K562 (cell line): ENCODE data around the gene TK1. TPM values are rescaled to one million over a fixed set of nuclear protein-coding genes. Genes with fewer than 3 reads are reported as not detected.

Experiments
- CHD4 ChIP-seq: fragments of 200-600 bp; sonication (generic); IDR thresholded peaks from 3 replicates; pipeline ENCODE4 v1.6.1; 2012; ENCODE audit warnings: low read depth, mild to moderate bottlenecking, mixed read lengths, low read length, inconsistent platforms; ENCODE audit not compliant: insufficient read depth, insufficient replicate concordance, poor library complexity, severe bottlenecking
- HDGF ChIP-seq: fragments of 450-650 bp; IDR thresholded peaks from 2 replicates; pipeline ENCODE4 v1.6.1; 2016
- NFE2 ChIP-seq: IDR thresholded peaks from 2 replicates; pipeline ENCODE4 v1.6.1; 2014; ENCODE audit warnings: antibody characterized with exemption, low read depth
- NONO ChIP-seq, 2 experiments: fragments of 200-400 bp in 1 of 2; fragments of 450-650 bp in 1 of 2; formaldehyde crosslinking in 1 of 2; IDR thresholded peaks; 2 replicates each; pipeline ENCODE4 v1.6.1; 2017; ENCODE audit warnings: low read depth in 2 of 2, mild to moderate bottlenecking in 2 of 2, moderate library complexity in 2 of 2, low read length in 1 of 2
- RBM25 ChIP-seq: fragments of 200-400 bp; formaldehyde crosslinking; IDR thresholded peaks from 2 replicates; pipeline ENCODE4 v1.6.1; 2018; ENCODE audit warnings: low read length, low read depth, moderate library complexity; ENCODE audit not compliant: severe bottlenecking
- ZC3H4 ChIP-seq: sonication (generic); formaldehyde crosslinking; IDR thresholded peaks from 2 replicates; pipeline ENCODE4 v1.9.0; 2021; ENCODE audit warnings: missing genetic modification reagents, borderline replicate concordance
- ZNF175 ChIP-seq: fragments of 200-800 bp; sonication (Bioruptor generic); IDR thresholded peaks from 2 replicates; pipeline ENCODE4 v1.6.1; 2016; ENCODE audit warnings: low read depth, mild to moderate bottlenecking, missing genetic modification characterization, missing compliant biosample characterization
- polyA plus RNA-seq, 8 experiments: library from polyadenylated mRNA; depleted of rRNA in 4 of 8; stranded (reverse) in 5 of 8; unstranded in 3 of 8; fragments of >200 nt; fragmentation: Nextera tagmentation in 2 of 8; fragmentation: Illumina TruSeq in 1 of 8; extraction: Ambion mirVana in 2 of 8; extraction: Trizol in 1 of 8; gene quantifications; 2 replicates each; pipeline versions ENCODE4 v1.2.1 to v1.2.3, GENCODE V29; 2011 to 2014; ENCODE audit warnings: inconsistent platforms in 1 of 8, missing spikeins in 1 of 8
- total RNA-seq, 7 experiments: library from RNA; depleted of rRNA in 6 of 7; stranded (reverse); fragments of >200 nt in 6 of 7; fragmentation: Illumina TruSeq in 2 of 7; extraction: Trizol in 2 of 7; gene quantifications; 2 replicates each; pipeline versions ENCODE4 v1.2.1 to v1.2.3, GENCODE V29; 2011 to 2021; ENCODE audit warnings: low replicate concordance in 1 of 7
- TF ChIP-seq, protein P1 (sequence below), 2 experiments: fragments of 450-650 bp; formaldehyde crosslinking in 1 of 2; IDR thresholded peaks; 2 replicates each; pipeline versions ENCODE4 v1.4.0 to v1.6.1; 2014 to 2020; ENCODE audit warnings: mild to moderate bottlenecking in 2 of 2, borderline replicate concordance in 1 of 2, low read depth in 1 of 2
- TF ChIP-seq, protein P2 (sequence below): sonication (generic); formaldehyde crosslinking; IDR thresholded peaks from 2 replicates; pipeline ENCODE4 v1.9.0; 2022; ENCODE audit warnings: mild to moderate bottlenecking, missing genetic modification reagents
- TF ChIP-seq, protein P3 (sequence below): fragments of 450-650 bp; IDR thresholded peaks from 2 replicates; pipeline ENCODE4 v1.6.1; 2017; ENCODE audit warnings: mild to moderate bottlenecking, moderate library complexity
- TF ChIP-seq, protein P4 (sequence below): IDR thresholded peaks from 3 replicates; pipeline ENCODE4 v1.6.1; 2011; ENCODE audit warnings: borderline replicate concordance, mild to moderate bottlenecking; ENCODE audit not compliant: insufficient read length, insufficient read depth
- TF ChIP-seq, protein P5 (sequence below): sonication (generic); formaldehyde crosslinking; IDR thresholded peaks from 2 replicates; pipeline ENCODE4 v1.9.0; 2022; ENCODE audit warnings: mild to moderate bottlenecking, missing genetic modification reagents

Gene TK1
- total and polyA plus RNA-seq, 9 of the 15 experiments (the other 6 are each of a cell fraction or from before 2014, with no cell fraction given), result 8.4 to 280 (median 103) TPM

DNA sequence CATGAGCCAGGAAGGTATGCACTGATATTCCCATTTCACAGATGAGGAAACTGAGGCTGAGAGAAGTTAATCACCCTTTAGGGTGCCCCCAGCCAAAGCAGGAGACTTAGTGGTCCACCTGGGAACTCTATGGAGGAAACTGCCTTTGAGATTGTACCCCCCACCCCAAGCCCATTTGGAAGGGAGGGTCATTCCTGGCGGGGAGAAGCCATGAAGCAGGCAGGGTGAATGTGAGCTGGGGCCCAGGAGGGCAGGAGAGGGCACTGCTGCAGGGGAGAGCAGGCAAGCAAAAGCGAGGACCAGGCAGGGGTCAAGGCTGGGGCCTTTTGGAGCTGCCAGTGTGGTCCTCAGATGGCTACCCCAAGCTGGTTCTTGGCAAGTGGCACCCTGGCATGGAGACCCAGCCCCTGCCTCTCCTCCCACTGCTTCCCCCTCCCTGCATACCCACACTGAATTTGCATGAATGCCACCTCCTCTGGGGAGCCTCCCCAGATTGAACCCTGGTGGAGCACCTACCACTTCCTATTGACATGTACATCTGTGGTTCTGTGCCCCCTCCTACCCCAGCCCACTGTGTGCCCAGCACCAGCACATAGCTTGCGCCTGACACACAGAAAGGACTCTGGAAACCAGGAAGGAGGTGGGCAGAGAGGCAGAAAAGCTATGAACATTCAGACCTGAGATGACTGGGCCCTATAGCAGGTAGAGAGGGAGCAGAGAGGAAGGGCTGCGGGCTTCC lies 57.3 kb downstream of the TK1 start (continued):
- TF ChIP-seq NFE2, result no peak
- TF ChIP-seq HDGF, result 0 out of 2 replicates have a peak, but pooled peaks have one; percentile 8
- peak in 1 of 2 experiments; percentile 28; a peak in 1 of 4 replicates for TF ChIP-seq NONO (IDR thresholded peaks at IDR 0.05; ENCODE audit: low read depth in 2 of 2, low read length in 1 of 2)
- TF ChIP-seq RBM25, result peak; percentile 89
- TF ChIP-seq, protein P1, sequence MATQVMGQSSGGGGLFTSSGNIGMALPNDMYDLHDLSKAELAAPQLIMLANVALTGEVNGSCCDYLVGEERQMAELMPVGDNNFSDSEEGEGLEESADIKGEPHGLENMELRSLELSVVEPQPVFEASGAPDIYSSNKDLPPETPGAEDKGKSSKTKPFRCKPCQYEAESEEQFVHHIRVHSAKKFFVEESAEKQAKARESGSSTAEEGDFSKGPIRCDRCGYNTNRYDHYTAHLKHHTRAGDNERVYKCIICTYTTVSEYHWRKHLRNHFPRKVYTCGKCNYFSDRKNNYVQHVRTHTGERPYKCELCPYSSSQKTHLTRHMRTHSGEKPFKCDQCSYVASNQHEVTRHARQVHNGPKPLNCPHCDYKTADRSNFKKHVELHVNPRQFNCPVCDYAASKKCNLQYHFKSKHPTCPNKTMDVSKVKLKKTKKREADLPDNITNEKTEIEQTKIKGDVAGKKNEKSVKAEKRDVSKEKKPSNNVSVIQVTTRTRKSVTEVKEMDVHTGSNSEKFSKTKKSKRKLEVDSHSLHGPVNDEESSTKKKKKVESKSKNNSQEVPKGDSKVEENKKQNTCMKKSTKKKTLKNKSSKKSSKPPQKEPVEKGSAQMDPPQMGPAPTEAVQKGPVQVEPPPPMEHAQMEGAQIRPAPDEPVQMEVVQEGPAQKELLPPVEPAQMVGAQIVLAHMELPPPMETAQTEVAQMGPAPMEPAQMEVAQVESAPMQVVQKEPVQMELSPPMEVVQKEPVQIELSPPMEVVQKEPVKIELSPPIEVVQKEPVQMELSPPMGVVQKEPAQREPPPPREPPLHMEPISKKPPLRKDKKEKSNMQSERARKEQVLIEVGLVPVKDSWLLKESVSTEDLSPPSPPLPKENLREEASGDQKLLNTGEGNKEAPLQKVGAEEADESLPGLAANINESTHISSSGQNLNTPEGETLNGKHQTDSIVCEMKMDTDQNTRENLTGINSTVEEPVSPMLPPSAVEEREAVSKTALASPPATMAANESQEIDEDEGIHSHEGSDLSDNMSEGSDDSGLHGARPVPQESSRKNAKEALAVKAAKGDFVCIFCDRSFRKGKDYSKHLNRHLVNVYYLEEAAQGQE (IDR thresholded peaks at IDR 0.05; ENCODE audit: borderline replicate concordance), result no peak
- TF ChIP-seq, protein P1 (CRISPR knock-in tag; IDR thresholded peaks at IDR 0.05; ENCODE audit: low read depth), result 0 out of 2 replicates have a peak, but pooled peaks have one; percentile 11
- no peak for TF ChIP-seq ZC3H4 (CRISPR knock-in tag)
- TF ChIP-seq, protein P2, sequence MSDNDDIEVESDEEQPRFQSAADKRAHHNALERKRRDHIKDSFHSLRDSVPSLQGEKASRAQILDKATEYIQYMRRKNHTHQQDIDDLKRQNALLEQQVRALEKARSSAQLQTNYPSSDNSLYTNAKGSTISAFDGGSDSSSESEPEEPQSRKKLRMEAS (CRISPR knock-in tag), result no peak
- TF ChIP-seq, protein P3, sequence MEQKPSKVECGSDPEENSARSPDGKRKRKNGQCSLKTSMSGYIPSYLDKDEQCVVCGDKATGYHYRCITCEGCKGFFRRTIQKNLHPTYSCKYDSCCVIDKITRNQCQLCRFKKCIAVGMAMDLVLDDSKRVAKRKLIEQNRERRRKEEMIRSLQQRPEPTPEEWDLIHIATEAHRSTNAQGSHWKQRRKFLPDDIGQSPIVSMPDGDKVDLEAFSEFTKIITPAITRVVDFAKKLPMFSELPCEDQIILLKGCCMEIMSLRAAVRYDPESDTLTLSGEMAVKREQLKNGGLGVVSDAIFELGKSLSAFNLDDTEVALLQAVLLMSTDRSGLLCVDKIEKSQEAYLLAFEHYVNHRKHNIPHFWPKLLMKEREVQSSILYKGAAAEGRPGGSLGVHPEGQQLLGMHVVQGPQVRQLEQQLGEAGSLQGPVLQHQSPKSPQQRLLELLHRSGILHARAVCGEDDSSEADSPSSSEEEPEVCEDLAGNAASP, result no peak
- TF ChIP-seq, protein P4, sequence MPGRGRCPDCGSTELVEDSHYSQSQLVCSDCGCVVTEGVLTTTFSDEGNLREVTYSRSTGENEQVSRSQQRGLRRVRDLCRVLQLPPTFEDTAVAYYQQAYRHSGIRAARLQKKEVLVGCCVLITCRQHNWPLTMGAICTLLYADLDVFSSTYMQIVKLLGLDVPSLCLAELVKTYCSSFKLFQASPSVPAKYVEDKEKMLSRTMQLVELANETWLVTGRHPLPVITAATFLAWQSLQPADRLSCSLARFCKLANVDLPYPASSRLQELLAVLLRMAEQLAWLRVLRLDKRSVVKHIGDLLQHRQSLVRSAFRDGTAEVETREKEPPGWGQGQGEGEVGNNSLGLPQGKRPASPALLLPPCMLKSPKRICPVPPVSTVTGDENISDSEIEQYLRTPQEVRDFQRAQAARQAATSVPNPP, result no peak
- TF ChIP-seq, protein P5, sequence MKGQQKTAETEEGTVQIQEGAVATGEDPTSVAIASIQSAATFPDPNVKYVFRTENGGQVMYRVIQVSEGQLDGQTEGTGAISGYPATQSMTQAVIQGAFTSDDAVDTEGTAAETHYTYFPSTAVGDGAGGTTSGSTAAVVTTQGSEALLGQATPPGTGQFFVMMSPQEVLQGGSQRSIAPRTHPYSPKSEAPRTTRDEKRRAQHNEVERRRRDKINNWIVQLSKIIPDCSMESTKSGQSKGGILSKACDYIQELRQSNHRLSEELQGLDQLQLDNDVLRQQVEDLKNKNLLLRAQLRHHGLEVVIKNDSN (CRISPR knock-in tag), result peak; percentile 33; the same call in 1 of the 2 replicates
- peak; percentile 99 for TF ChIP-seq CHD4
- TF ChIP-seq ZNF175 (CRISPR knock-in tag), result no peak
